GM12878 (cell line): ENCODE data around the gene TELO2.

ENCODE experiments used
- BHLHE40 ChIP-seq, 2 experiments: fragments of 450-650 bp in 1 of 2; IDR thresholded peaks; 2 replicates each; pipeline ENCODE4 v1.6.1; 2011 to 2017; ENCODE audit warnings: low read depth in 2 of 2, borderline replicate concordance in 1 of 2, improper control_type of control experiment in 1 of 2, low read length in 1 of 2, mild to moderate bottlenecking in 1 of 2
- BRCA1 ChIP-seq: IDR thresholded peaks from 2 replicates; pipeline ENCODE4 v1.6.1; 2011; ENCODE audit warnings: low read depth, low read length, improper control_type of control experiment
- CHD2 ChIP-seq: IDR thresholded peaks from 2 replicates; pipeline ENCODE4 v1.6.1; 2011; ENCODE audit warnings: low read depth, low read length, improper control_type of control experiment, borderline replicate concordance
- DPF2 ChIP-seq: fragments of 450-650 bp; IDR thresholded peaks from 2 replicates; pipeline ENCODE4 v1.6.1; 2017; ENCODE audit warnings: mild to moderate bottlenecking
- EP300 ChIP-seq, 2 experiments: fragments of 150-350 bp in 1 of 2; IDR thresholded peaks; 2 replicates each; pipeline ENCODE4 v1.6.1; 2011 to 2012; ENCODE audit warnings: low read depth in 2 of 2, low read length in 2 of 2, borderline replicate concordance in 1 of 2, improper control_type of control experiment in 1 of 2, inconsistent platforms in 1 of 2; ENCODE audit not compliant: control insufficient read depth in 1 of 2
- MXI1 ChIP-seq: fragments of 150-350 bp; IDR thresholded peaks from 2 replicates; pipeline ENCODE4 v1.6.1; 2011; ENCODE audit warnings: low read depth, mild to moderate bottlenecking, inconsistent platforms, low read length, improper control_type of control experiment
- POLR2AphosphoS5 ChIP-seq: IDR thresholded peaks from 2 replicates; pipeline ENCODE4 v1.6.1; 2011; ENCODE audit warnings: mild to moderate bottlenecking, low read length, inconsistent platforms
- SRF ChIP-seq, 2 experiments: IDR thresholded peaks; 2 replicates each; pipeline ENCODE4 v1.6.1; 2011; ENCODE audit warnings: low read depth in 2 of 2, low read length in 2 of 2, mild to moderate bottlenecking in 1 of 2, moderate library complexity in 1 of 2
- ZBED1 ChIP-seq: IDR thresholded peaks from 2 replicates; pipeline ENCODE4 v1.6.1; 2016; ENCODE audit warnings: borderline replicate concordance
- TF ChIP-seq, protein P1 (sequence below), 3 experiments: IDR thresholded peaks in 2 of 3; conservative IDR thresholded peaks in 1 of 3; 2 replicates each; pipeline ENCODE4 v1.5.1; 2011; ENCODE audit warnings: low read depth in 3 of 3, low read length in 3 of 3, mild to moderate bottlenecking in 3 of 3, control low read depth in 2 of 3, moderate library complexity in 2 of 3, inconsistent platforms in 1 of 3, mixed read lengths in 1 of 3; ENCODE audit not compliant: control insufficient read depth in 2 of 3, insufficient read depth in 1 of 3; ENCODE audit errors: extremely low read depth in 1 of 3
- TF ChIP-seq, protein P2 (sequence below): IDR thresholded peaks from 2 replicates; pipeline ENCODE4 v1.6.1; 2012; ENCODE audit warnings: low read depth, low read length, improper control_type of control experiment
- TF ChIP-seq, protein P3 (sequence below): fragments of 450-650 bp; formaldehyde crosslinking; IDR thresholded peaks from 2 replicates; pipeline ENCODE4 v1.4.0; 2020; ENCODE audit warnings: mild to moderate bottlenecking, moderate library complexity

DNA sequence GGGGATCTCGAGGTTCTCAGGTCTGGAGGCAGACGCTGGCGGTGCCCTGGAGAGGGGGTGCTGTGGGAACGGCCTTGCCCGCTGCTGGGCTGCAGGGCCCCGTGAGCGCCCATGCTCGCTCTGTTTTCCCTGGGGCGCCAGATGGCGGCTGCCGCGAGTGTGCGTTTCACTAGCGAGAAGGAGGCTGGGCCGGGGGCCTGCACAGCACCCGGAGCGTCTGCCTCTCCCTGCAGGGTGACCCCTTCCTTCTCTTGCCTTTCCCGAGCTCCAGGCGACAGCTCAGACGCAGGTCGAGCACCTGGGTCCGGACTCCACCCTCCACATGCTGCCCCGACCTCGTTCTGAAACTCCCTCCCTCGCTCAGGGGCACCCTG, 2.7 kb downstream of the TELO2 start:
- TF ChIP-seq, protein P1, sequence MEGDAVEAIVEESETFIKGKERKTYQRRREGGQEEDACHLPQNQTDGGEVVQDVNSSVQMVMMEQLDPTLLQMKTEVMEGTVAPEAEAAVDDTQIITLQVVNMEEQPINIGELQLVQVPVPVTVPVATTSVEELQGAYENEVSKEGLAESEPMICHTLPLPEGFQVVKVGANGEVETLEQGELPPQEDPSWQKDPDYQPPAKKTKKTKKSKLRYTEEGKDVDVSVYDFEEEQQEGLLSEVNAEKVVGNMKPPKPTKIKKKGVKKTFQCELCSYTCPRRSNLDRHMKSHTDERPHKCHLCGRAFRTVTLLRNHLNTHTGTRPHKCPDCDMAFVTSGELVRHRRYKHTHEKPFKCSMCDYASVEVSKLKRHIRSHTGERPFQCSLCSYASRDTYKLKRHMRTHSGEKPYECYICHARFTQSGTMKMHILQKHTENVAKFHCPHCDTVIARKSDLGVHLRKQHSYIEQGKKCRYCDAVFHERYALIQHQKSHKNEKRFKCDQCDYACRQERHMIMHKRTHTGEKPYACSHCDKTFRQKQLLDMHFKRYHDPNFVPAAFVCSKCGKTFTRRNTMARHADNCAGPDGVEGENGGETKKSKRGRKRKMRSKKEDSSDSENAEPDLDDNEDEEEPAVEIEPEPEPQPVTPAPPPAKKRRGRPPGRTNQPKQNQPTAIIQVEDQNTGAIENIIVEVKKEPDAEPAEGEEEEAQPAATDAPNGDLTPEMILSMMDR (IDR thresholded peaks at IDR 0.05 in 2 of 3, conservative IDR thresholded peaks at IDR 0.05 in 1 of 3; ENCODE audit: control insufficient read depth in 2 of 3, extremely low read depth in 1 of 3, insufficient read depth in 1 of 3, low read depth in 3 of 3, low read length in 3 of 3), result no peak
- TF ChIP-seq ZBED1 (no peak), MXI1 (no peak), DPF2 (no peak), CHD2 (no peak), SRF (IDR thresholded peaks at IDR 0.05; ENCODE audit: low read depth in 2 of 2, low read length in 2 of 2) (no peak), EP300 (IDR thresholded peaks at IDR 0.05; ENCODE audit: borderline replicate concordance in 1 of 2, control insufficient read depth in 1 of 2, low read depth in 2 of 2, low read length in 2 of 2) (no peak), BRCA1 (no peak), POLR2AphosphoS5 (no peak), BHLHE40 (IDR thresholded peaks at IDR 0.05; ENCODE audit: borderline replicate concordance in 1 of 2, low read depth in 2 of 2, low read length in 1 of 2) (no peak)
- TF ChIP-seq, protein P2, sequence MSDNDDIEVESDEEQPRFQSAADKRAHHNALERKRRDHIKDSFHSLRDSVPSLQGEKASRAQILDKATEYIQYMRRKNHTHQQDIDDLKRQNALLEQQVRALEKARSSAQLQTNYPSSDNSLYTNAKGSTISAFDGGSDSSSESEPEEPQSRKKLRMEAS, result no peak
- TF ChIP-seq, protein P3, sequence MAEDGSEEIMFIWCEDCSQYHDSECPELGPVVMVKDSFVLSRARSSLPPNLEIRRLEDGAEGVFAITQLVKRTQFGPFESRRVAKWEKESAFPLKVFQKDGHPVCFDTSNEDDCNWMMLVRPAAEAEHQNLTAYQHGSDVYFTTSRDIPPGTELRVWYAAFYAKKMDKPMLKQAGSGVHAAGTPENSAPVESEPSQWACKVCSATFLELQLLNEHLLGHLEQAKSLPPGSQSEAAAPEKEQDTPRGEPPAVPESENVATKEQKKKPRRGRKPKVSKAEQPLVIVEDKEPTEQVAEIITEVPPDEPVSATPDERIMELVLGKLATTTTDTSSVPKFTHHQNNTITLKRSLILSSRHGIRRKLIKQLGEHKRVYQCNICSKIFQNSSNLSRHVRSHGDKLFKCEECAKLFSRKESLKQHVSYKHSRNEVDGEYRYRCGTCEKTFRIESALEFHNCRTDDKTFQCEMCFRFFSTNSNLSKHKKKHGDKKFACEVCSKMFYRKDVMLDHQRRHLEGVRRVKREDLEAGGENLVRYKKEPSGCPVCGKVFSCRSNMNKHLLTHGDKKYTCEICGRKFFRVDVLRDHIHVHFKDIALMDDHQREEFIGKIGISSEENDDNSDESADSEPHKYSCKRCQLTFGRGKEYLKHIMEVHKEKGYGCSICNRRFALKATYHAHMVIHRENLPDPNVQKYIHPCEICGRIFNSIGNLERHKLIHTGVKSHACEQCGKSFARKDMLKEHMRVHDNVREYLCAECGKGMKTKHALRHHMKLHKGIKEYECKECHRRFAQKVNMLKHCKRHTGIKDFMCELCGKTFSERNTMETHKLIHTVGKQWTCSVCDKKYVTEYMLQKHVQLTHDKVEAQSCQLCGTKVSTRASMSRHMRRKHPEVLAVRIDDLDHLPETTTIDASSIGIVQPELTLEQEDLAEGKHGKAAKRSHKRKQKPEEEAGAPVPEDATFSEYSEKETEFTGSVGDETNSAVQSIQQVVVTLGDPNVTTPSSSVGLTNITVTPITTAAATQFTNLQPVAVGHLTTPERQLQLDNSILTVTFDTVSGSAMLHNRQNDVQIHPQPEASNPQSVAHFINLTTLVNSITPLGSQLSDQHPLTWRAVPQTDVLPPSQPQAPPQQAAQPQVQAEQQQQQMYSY (CRISPR knock-in tag), result no peak
